Natural killer cell (primary cell): Measurements from ENCODE around the gene NAE1. TPM values are rescaled to one million over a fixed set of nuclear protein-coding genes. Genes with fewer than 3 reads are reported as not detected.

Source experiments
- ATAC-seq, 3 donors: fragments of 150-1000 bp in 2 of 3; fragments of 200-7000 bp in 1 of 3; cut with Tn5 transposase; 1 replicate in 1 of 3; 2 replicates in 2 of 3; pipeline ENCODE4 v1.10.0; 2021; ENCODE audit warnings: mild to moderate bottlenecking in 2 of 3, moderate library complexity in 2 of 3
- DNase-seq, 2 donors: peaks; one replicate each; pipeline versions ENCODE4 v3.0.0 to v3.0.0-alpha.2; 2013 to 2021; ENCODE audit warnings: mixed read lengths in 1 of 2
- H3K27ac ChIP-seq: one replicate; pipeline ENCODE4 v1.5.1; 2013; ENCODE audit warnings: mild to moderate bottlenecking, low read length
- H3K27me3 ChIP-seq: one replicate; pipeline ENCODE4 v1.6.1; 2013; ENCODE audit warnings: low read length; ENCODE audit not compliant: control insufficient read depth, insufficient read depth
- H3K36me3 ChIP-seq: one replicate; pipeline ENCODE4 v1.6.1; 2013; ENCODE audit warnings: low read length; ENCODE audit not compliant: control insufficient read depth, insufficient read depth
- H3K4me1 ChIP-seq: one replicate; pipeline ENCODE4 v1.6.1; 2013; ENCODE audit warnings: low read length; ENCODE audit not compliant: control insufficient read depth, insufficient read depth
- H3K4me3 ChIP-seq: one replicate; pipeline ENCODE4 v1.5.1; 2013; ENCODE audit warnings: low read length
- H3K9me3 ChIP-seq: one replicate; pipeline ENCODE4 v1.6.1; 2013; ENCODE audit warnings: low read length; ENCODE audit not compliant: control insufficient read depth, insufficient read depth
- H3K27ac Mint-ChIP-seq, 2 donors: one replicate each; pipeline ENCODE4 v1.8.0; 2022; ENCODE audit warnings: mild to moderate bottlenecking in 2 of 2, mixed read lengths in 2 of 2, moderate library complexity in 1 of 2
- H3K27me3 Mint-ChIP-seq, 2 donors: one replicate each; pipeline ENCODE4 v1.8.0; 2022; ENCODE audit warnings: low read depth in 2 of 2, mixed read lengths in 2 of 2
- H3K36me3 Mint-ChIP-seq: one replicate; pipeline ENCODE4 v1.8.0; 2022; ENCODE audit warnings: mixed read lengths
- H3K4me1 Mint-ChIP-seq, 2 donors: one replicate each; pipeline ENCODE4 v1.8.0; 2022; ENCODE audit warnings: mixed read lengths in 2 of 2
- H3K4me3 Mint-ChIP-seq: one replicate; pipeline ENCODE4 v1.8.0; 2022; ENCODE audit warnings: mild to moderate bottlenecking, moderate library complexity, mixed read lengths
- H3K9me3 Mint-ChIP-seq, 2 donors: one replicate each; pipeline ENCODE4 v1.8.0; 2022; ENCODE audit warnings: mixed read lengths in 2 of 2
- WGBS: methylation state at CpG from one replicate; pipeline ENCODE4 v1.1.7; 2013; ENCODE audit warnings: missing lambda C conversion rate; ENCODE audit not compliant: insufficient coverage; 5-methylcytosine and 5-hydroxymethylcytosine counted together
- intact Hi-C: fragments of 100-400 bp; cut with micrococcal nuclease; formaldehyde crosslinking; loops from one replicate; pipeline ENCODE4 v1.14.2; 2022
- total RNA-seq, 4 donors: library from RNA; stranded (reverse); fragments of 120-200 nt in 1 of 4; gene quantifications; one replicate each; pipeline versions ENCODE4 v1.2.3 to v1.2.4, GENCODE V29; 2013 to 2022
- TF ChIP-seq, protein P1 (sequence below): fragments of 200-600 bp; IDR thresholded peaks from one replicate; pipeline ENCODE4 v1.8.0; 2022; ENCODE audit warnings: antibody characterized with exemption

Gene NAE1
- total RNA-seq, 3 donors from 2014 or later (not counting 1 experiment from before 2014, with no cell fraction given) = 77.3 to 97.0 (median 78.5) TPM

DNA sequence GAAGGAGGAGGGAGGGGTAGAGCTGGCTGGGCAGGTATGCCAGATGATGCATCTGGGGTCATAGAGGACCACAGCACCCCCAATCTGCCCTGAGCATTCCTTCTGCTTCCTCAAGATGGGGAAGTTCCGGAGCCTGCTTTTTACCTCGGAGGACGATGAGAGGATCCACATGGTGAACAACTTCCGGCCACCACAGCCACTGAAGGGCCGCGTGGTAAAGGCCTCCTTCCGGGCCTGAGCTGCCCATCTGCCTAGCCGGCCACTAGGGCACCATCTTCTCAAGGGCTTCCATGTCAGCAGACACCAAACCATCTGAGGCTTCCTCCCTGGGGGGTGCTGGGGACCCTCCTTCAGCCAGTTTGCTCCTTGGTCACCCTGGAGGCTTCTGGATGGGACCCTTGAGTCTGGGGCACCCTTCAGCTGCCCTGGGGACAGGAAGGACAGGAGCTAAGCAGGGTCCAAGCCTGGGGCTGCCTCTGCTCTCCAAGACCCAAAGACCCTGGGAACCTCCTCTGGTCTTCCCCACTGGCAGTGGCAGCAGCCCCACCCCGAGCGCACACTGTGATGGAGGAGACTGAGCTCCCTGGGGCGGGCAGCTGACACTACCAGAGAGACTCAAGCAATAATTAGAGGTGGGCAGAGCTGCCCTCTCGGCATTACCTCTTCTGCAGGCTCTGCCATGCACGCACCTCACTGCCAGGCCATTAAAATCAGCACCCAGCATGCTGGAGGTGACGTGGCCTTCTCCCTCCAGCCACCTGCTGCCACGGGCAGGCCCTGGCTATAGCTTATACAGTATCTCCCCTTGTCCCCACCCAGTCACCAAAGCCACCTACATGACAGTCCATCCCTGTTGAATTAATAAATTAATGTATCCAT is 22.7 kb upstream of the NAE1 start:
- intact Hi-C loops = no loop called here
- TF ChIP-seq, protein P1, sequence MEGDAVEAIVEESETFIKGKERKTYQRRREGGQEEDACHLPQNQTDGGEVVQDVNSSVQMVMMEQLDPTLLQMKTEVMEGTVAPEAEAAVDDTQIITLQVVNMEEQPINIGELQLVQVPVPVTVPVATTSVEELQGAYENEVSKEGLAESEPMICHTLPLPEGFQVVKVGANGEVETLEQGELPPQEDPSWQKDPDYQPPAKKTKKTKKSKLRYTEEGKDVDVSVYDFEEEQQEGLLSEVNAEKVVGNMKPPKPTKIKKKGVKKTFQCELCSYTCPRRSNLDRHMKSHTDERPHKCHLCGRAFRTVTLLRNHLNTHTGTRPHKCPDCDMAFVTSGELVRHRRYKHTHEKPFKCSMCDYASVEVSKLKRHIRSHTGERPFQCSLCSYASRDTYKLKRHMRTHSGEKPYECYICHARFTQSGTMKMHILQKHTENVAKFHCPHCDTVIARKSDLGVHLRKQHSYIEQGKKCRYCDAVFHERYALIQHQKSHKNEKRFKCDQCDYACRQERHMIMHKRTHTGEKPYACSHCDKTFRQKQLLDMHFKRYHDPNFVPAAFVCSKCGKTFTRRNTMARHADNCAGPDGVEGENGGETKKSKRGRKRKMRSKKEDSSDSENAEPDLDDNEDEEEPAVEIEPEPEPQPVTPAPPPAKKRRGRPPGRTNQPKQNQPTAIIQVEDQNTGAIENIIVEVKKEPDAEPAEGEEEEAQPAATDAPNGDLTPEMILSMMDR = no peak
- Mint-ChIP-seq H3K27ac (no peak overlapping the region), H3K27me3 (no peaks in the 10 kb centered on the region), H3K4me1 (peaks cover 0 to 3% of the 10 kb centered on the region in 2 donors), H3K9me3 (no peaks in the 10 kb centered on the region), H3K36me3 (no peaks in the 10 kb centered on the region), H3K4me3 (no peak overlapping the region)
- DNase-seq (no peak), ATAC-seq (no peak)
- Histone ChIP-seq H3K4me1 (no peaks in the 10 kb centered on the region), H3K27ac (no peak overlapping the region), H3K4me3 (no peak overlapping the region), H3K27me3 (no peaks in the 10 kb centered on the region), H3K9me3 (no peaks in the 10 kb centered on the region), H3K36me3 (no peaks in the 10 kb centered on the region)
- 49% methylated on average over 15 of the region's 15 CpGs for WGBS

DNA sequence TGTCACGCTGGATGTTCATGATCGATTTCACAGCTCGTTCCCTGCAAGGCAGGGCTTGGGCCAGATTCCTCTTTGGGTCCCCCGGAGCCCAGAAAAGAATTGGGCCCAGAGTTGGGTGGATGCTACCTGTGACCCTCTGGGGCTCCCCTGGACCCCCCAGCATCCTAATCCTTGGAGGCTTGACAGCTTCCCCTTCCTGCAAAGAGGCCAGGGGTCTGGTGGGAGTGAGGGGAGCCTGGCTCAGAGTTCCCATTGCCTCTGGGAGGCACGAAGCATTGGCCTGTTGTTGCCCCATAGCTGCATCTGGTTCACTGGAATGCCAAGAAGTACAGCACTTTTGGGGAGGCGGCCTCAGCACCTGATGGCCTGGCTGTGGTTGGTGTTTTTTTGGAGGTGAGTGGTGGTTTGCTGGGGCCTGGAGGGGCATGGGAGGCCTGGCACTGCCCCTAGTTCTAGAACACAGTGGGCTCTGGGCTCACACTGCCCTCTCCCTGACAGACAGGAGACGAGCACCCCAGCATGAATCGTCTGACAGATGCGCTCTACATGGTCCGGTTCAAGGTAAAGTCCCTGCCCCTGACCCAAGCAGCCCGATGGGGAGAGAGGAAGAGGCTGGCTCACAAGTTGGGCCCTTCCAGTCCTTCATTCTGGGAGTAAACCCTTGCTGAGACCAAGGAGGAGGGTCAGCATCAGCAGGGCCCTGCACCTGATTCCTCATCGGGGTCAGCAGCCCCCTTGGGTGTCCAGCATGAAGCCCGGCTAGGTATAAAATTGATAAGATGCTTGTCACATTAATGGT is 20.6 kb upstream of the NAE1 start:
- H3K27ac Mint-ChIP-seq = no peak overlapping the region
- H3K36me3 ChIP-seq = no peaks in the 10 kb centered on the region
- no peaks in the 10 kb centered on the region for H3K27me3 Mint-ChIP-seq
- no peaks in the 10 kb centered on the region for H3K9me3 ChIP-seq
- H3K4me1 ChIP-seq = no peaks in the 10 kb centered on the region
- H3K27ac ChIP-seq = no peak overlapping the region
- 92% methylated on average over 13 of the region's 13 CpGs for WGBS
- no peaks in the 10 kb centered on the region for H3K9me3 Mint-ChIP-seq
- TF ChIP-seq, protein P1 = no peak
- no peaks in the 10 kb centered on the region for H3K27me3 ChIP-seq
- DNase-seq = no peak
- intact Hi-C loops = no loop called here
- H3K4me3 Mint-ChIP-seq = no peak overlapping the region
- H3K36me3 Mint-ChIP-seq = no peaks in the 10 kb centered on the region
- H3K4me3 ChIP-seq = no peak overlapping the region
- ATAC-seq = no peak
- peaks cover 0 to 5% of the 10 kb centered on the region in 2 donors for H3K4me1 Mint-ChIP-seq

DNA sequence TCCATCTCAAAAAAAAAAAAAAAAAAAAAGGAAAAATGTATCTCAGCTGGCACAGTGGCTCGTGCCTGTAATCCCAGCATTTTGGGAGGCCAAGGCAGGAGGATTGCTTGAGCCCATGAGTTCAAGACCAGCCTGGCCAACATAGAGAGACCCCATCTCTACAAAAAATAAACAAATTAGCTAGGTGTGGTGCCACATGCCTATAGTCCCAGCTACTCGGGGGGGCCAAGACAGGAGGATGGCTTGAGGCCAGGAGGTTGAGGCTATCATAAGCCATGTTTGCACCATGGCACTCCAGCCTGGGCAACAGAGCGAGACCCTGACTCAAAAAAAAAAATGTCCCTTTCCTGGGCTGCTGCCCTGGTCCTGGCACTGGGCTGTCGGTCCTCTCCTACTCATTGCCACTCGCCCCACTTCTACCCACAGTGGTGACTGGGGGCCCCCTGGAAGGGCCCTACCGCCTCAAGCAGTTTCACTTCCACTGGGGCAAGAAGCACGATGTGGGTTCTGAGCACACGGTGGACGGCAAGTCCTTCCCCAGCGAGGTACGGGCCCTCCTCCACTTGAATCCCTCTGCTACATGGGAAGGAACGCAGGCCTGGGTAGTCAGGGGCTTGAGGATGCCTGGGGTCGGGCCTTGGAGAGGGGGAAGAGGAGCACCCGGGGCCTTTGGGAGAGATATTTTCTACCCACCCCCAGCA is 19.5 kb upstream of the NAE1 start:
- intact Hi-C loops = no loop called here
- no peak overlapping the region for H3K27ac Mint-ChIP-seq

More for the DNA sequence above, 19.5 kb upstream of the NAE1 start:
- no peaks in the 10 kb centered on the region for H3K36me3 Mint-ChIP-seq
- Histone ChIP-seq H3K27ac (no peak overlapping the region), H3K4me1 (no peaks in the 10 kb centered on the region), H3K36me3 (no peaks in the 10 kb centered on the region), H3K27me3 (peaks cover 8% of the 10 kb centered on the region), H3K4me3 (no peak overlapping the region), H3K9me3 (no peaks in the 10 kb centered on the region)
- H3K4me1 Mint-ChIP-seq = peaks cover 0 to 5% of the 10 kb centered on the region in 2 donors
- H3K27me3 Mint-ChIP-seq = peaks cover 4 to 10% of the 10 kb centered on the region in 2 donors
- TF ChIP-seq, protein P1 = no peak
- no peak for ATAC-seq
- H3K4me3 Mint-ChIP-seq = no peak overlapping the region
- WGBS = 65% methylated on average over 13 of the region's 14 CpGs
- no peak for DNase-seq
- no peaks in the 10 kb centered on the region for H3K9me3 Mint-ChIP-seq
